Measurements from ENCODE around the gene ZFP69B. TPM values are rescaled to one million over a fixed set of nuclear protein-coding genes. Genes with fewer than 3 reads are reported as not detected.

The ZFP69B gene
- total RNA-seq, 6 experiments from 2014 or later = 3.2 to 4.3 (median 3.7) TPM

DNA sequence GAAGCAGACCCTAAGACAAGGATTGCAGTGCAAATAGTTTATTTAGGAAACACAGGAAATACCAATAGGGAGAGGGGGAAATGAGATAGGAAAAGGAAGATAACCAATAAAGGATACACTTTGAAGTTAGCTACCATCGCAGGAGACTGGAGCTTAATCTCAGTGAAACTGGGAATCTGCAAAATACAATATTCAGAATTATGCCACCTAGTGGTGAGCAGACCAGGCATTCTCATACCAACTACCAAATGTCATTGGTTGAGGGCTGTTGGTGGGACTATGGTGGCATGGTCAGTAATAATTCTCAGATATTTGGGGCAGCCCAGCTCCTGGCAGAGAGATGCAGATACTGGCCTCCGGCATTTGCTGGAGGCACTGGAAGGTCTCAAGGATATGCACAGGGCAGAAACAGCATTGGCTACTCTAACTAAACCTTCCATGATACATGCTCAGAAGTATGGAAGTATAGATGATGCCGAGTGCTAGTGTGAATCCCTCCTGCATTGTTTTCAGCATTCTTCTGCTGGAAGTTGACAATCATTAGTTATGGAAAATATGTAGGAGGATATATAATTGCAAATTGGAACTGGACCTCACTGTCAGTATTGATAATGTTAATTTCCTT is 11.8 kb upstream of the ZFP69B start:
- TF ChIP-seq, protein P1, sequence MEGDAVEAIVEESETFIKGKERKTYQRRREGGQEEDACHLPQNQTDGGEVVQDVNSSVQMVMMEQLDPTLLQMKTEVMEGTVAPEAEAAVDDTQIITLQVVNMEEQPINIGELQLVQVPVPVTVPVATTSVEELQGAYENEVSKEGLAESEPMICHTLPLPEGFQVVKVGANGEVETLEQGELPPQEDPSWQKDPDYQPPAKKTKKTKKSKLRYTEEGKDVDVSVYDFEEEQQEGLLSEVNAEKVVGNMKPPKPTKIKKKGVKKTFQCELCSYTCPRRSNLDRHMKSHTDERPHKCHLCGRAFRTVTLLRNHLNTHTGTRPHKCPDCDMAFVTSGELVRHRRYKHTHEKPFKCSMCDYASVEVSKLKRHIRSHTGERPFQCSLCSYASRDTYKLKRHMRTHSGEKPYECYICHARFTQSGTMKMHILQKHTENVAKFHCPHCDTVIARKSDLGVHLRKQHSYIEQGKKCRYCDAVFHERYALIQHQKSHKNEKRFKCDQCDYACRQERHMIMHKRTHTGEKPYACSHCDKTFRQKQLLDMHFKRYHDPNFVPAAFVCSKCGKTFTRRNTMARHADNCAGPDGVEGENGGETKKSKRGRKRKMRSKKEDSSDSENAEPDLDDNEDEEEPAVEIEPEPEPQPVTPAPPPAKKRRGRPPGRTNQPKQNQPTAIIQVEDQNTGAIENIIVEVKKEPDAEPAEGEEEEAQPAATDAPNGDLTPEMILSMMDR (IDR thresholded peaks at IDR 0.05) = peak; percentile 89
- no peak overlapping the region for H3K4me3 Mint-ChIP-seq
- DNase-seq = peak; percentile 33
- no peaks in the 10 kb centered on the region for H3K36me3 Mint-ChIP-seq (ENCODE audit: low read depth)
- no peak overlapping the region for H3K27ac Mint-ChIP-seq
- H3K9me3 Mint-ChIP-seq = no peaks in the 10 kb centered on the region
- no peaks in the 10 kb centered on the region; the same call in 1 of the 2 replicates for H3K27me3 Mint-ChIP-seq (ENCODE audit: insufficient read depth)
- H3K4me1 Mint-ChIP-seq (ENCODE audit: low read depth) = peaks cover 11% of the 10 kb centered on the region; the same call in 1 of the 2 replicates

DNA sequence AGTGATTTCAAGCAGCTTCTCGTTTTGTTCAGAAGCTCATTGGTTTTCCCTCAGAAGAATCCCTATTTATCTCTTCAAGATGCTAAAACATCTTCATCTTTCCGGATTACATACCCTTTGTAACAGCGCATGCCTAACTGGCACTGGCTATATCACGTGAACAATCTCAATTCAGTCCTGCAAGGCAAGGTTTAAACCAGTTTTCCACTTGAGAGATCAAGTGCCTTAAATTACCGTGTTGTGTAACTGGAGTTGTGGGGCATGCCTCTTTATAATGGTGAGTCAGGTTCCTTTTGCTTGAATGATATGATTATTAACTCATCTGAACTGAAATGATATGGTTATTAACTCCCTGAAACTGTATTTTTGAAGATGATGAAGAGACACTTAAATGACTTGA is 11.0 kb upstream of the ZFP69B start:
- H3K27me3 Mint-ChIP-seq (ENCODE audit: insufficient read depth) = no peaks in the 10 kb centered on the region; the same call in 1 of the 2 replicates
- H3K27ac Mint-ChIP-seq = no peak overlapping the region
- no peaks in the 10 kb centered on the region for H3K9me3 Mint-ChIP-seq
- no peak for DNase-seq
- no peak overlapping the region for H3K4me3 Mint-ChIP-seq
- H3K4me1 Mint-ChIP-seq (ENCODE audit: low read depth) = peaks cover 11% of the 10 kb centered on the region; the same call in 1 of the 2 replicates
- TF ChIP-seq, protein P1 (IDR thresholded peaks at IDR 0.05) = no peak
- H3K36me3 Mint-ChIP-seq (ENCODE audit: low read depth) = 0 out of 2 replicates have a peak, but pooled peaks cover 5% of the 10 kb centered on the region

DNA sequence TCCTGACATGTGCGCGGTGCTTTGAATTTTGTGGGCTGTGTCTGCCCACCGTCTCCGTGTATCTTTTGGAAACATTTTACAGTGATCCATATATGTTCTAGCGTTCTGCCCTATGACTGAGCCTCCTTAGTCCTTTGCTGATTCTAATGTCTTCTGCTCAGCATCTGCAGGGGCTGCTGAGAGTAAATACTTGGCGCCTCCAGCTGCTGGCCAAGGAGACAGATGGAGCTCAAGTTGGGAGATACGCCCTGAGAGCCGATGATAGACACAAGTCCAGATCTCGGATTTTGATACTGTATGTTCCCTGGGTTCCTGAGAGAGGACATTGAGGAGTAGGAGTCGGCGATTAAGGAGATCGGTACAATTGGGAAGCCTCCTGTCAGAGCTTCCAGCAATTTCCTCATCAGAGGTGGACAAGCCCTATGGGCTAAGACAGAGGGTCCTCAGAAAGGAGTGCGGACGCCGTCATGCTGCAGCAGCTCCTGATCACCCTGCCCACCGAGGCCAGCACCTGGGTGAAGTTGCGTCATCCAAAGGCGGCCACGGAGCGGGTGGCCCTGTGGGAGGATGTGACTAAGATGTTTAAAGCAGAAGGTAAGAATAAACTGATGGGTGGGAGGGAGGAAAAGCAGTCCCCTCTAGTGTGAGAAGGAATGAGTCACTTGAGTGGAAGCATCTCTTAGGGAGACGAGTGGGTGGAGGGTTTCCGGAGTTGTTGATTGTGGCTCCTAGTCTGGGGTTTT is 390 bp downstream of the ZFP69B start:
- Mint-ChIP-seq H3K4me3 (peak overlapping the region; percentile 93), H3K4me1 (ENCODE audit: low read depth) (peaks cover 23% of the 10 kb centered on the region), H3K27ac (peak overlapping the region; percentile 85), H3K9me3 (peaks cover 60% of the 10 kb centered on the region), H3K27me3 (ENCODE audit: insufficient read depth) (no peaks in the 10 kb centered on the region; the same call in 1 of the 2 replicates), H3K36me3 (ENCODE audit: low read depth) (peaks cover 56% of the 10 kb centered on the region)
- TF ChIP-seq, protein P1 (IDR thresholded peaks at IDR 0.05) = no peak
- peak; percentile 33 for DNase-seq

DNA sequence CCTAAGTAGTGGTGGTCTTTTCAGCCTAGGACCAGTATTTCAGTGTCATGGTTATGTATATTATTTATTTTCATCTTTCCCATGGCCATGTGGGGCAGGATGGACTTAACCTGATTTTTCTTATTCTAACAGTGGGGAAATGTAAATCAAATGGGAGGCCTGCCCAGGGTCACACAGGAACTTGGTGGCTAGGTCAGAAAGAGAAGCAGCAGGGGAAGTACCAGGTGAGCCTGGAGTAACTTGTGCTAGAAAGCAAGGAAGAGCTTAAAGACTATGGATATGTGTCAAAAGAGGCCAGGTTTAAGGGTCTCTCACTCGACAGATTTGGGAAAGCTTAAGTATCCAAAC is 936 bp downstream of the ZFP69B start:
- peak overlapping the region; percentile 93 for H3K4me3 Mint-ChIP-seq
- H3K27me3 Mint-ChIP-seq (ENCODE audit: insufficient read depth) = no peaks in the 10 kb centered on the region; the same call in 1 of the 2 replicates
- peaks cover 23% of the 10 kb centered on the region for H3K4me1 Mint-ChIP-seq (ENCODE audit: low read depth)
- DNase-seq = no peak
- TF ChIP-seq, protein P1 (IDR thresholded peaks at IDR 0.05) = no peak
- H3K9me3 Mint-ChIP-seq = peaks cover 60% of the 10 kb centered on the region
- H3K27ac Mint-ChIP-seq = peak overlapping the region; percentile 85
- peaks cover 56% of the 10 kb centered on the region for H3K36me3 Mint-ChIP-seq (ENCODE audit: low read depth)

DNA sequence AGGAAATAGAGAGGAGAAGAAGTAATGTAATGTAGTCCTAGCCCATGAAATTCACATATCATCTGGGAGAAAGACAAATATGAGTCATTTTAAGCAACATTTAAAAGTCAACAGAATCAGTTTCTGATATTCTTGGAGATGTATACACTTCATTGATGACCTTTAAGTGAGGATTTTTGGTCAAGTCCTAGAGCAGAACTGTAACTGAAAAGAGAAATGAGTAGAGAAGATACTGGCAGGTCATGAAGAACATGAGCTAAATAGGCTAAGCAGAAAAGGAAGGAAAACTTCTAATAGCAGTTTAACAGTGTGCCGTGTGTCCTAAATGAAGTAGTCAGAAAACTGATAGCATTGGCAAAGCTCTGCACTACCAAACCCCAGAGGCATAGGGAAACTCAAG is 4.6 kb downstream of the ZFP69B start:
- TF ChIP-seq, protein P1 (IDR thresholded peaks at IDR 0.05) = no peak
- peaks cover 13% of the 10 kb centered on the region for H3K4me1 Mint-ChIP-seq (ENCODE audit: low read depth)
- peaks cover 1% of the 10 kb centered on the region; the same call in 1 of the 2 replicates for H3K27me3 Mint-ChIP-seq (ENCODE audit: insufficient read depth)
- no peak overlapping the region for H3K27ac Mint-ChIP-seq
- peaks cover 93% of the 10 kb centered on the region for H3K9me3 Mint-ChIP-seq
- no peak overlapping the region for H3K4me3 Mint-ChIP-seq
- DNase-seq = no peak
- H3K36me3 Mint-ChIP-seq (ENCODE audit: low read depth) = peaks cover 88% of the 10 kb centered on the region
